Rectal smooth muscle tissue (tissue), 1 donor: ENCODE results near the gene EIF2B4.
"Not testable (repeated sequence)": the region's sequence is repeated elsewhere in the genome, so short reads cannot be mapped to it uniquely, and the experiment has no call there.

Experiments
- H3K27ac ChIP-seq: one replicate; pipeline ENCODE4 v1.7.0; 2013; ENCODE audit warnings: low read depth, low read length, inconsistent platforms
- H3K27me3 ChIP-seq: one replicate; pipeline ENCODE4 v1.7.0; 2013; ENCODE audit warnings: low read length; ENCODE audit not compliant: control insufficient read depth, insufficient read depth
- H3K36me3 ChIP-seq: one replicate; pipeline ENCODE4 v1.7.0; 2013; ENCODE audit warnings: low read length; ENCODE audit not compliant: control insufficient read depth, insufficient read depth
- H3K4me1 ChIP-seq: one replicate; pipeline ENCODE4 v1.7.0; 2013; ENCODE audit warnings: low read length; ENCODE audit not compliant: control insufficient read depth, insufficient read depth
- H3K4me3 ChIP-seq: one replicate; pipeline ENCODE4 v1.7.0; 2013; ENCODE audit warnings: low read length
- H3K9ac ChIP-seq: one replicate; pipeline ENCODE4 v1.7.0; 2013; ENCODE audit warnings: low read length

EIF2B4 gene

GRCh38 chr2:27373567-27373966 lies 3.4 kb upstream of the EIF2B4 start:
- Histone ChIP-seq H3K9ac (no peak overlapping the region), H3K27ac (no peak overlapping the region), H3K27me3 (no peaks in the 10 kb centered on the region), H3K36me3 (peaks cover 40% of the 10 kb centered on the region), H3K4me1 (peaks cover 15% of the 10 kb centered on the region), H3K4me3 (no peak overlapping the region)

- H3K4me1 ChIP-seq, result peaks cover 15% of the 10 kb centered on the region
- H3K27ac ChIP-seq, result no peak overlapping the region
- H3K36me3 ChIP-seq, result peaks cover 41% of the 10 kb centered on the region
- H3K9ac ChIP-seq, result no peak overlapping the region
- H3K27me3 ChIP-seq, result no peaks in the 10 kb centered on the region
- H3K4me3 ChIP-seq, result no peak overlapping the region
Observed at GRCh38 chr2:27372937-27373336, 2.8 kb upstream of the EIF2B4 start.

DNA sequence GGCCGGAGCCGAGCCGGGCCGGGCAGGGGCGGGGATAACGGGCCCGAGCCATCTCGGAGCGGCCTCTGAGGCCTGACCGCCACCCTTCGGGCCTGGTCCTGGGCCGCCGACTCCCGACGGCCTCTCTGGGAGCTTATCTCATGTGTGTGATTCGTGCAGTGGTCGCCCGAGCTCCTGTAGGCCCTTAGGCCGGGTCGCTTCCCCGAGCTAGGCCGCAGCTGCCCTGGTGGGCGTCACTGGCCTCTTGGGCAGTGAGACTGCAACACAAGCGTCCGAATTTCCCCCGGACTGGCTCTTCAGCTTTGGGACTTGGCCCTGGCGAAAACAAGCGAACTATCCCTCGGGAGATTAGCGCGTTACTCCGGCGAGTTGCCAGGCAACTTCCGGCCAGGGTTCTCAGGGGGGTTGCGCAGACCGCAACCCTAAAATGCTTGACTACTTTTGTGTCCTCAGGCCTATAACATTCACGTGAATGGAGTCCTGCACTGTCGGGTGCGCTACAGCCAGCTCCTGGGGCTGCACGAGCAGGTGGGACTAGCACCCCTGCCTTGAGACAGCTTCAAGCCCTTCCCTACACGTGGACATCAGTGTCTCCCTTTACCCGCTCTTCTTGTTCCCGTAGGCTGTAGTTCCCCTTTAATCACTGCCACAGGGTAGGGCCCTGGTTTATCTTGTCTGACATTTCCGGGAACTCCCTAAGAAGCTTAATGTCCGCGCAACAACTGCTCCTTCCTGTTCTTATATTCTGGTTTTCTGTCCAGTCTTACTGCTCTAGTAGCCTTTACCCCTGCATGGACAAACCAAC lies 880 bp upstream of the EIF2B4 start:
- peak overlapping the region; percentile 93 for H3K4me3 ChIP-seq
- H3K36me3 ChIP-seq, result peaks cover 36% of the 10 kb centered on the region
- no peaks in the 10 kb centered on the region for H3K27me3 ChIP-seq
- peak overlapping the region; percentile 86 for H3K27ac ChIP-seq
- peaks cover 15% of the 10 kb centered on the region for H3K4me1 ChIP-seq
- H3K9ac ChIP-seq, result peak overlapping the region; percentile 50

- Histone ChIP-seq H3K36me3 (peaks cover 34% of the 10 kb centered on the region), H3K27me3 (no peaks in the 10 kb centered on the region), H3K27ac (peak overlapping the region; percentile 90), H3K4me1 (peaks cover 15% of the 10 kb centered on the region), H3K9ac (peak overlapping the region; percentile 74), H3K4me3 (peak overlapping the region; percentile 81)
Observed at GRCh38 chr2:27369471-27370025, 590 bp downstream of the EIF2B4 start.

- H3K9ac ChIP-seq, result no peak overlapping the region
- H3K4me1 ChIP-seq, result peaks cover 1% of the 10 kb centered on the region
- peaks cover 30% of the 10 kb centered on the region for H3K36me3 ChIP-seq
- no peak overlapping the region for H3K4me3 ChIP-seq
- H3K27me3 ChIP-seq, result no peaks in the 10 kb centered on the region
- no peak overlapping the region for H3K27ac ChIP-seq
Observed at GRCh38 chr2:27363933-27364332, 6.2 kb downstream of the EIF2B4 start.

DNA sequence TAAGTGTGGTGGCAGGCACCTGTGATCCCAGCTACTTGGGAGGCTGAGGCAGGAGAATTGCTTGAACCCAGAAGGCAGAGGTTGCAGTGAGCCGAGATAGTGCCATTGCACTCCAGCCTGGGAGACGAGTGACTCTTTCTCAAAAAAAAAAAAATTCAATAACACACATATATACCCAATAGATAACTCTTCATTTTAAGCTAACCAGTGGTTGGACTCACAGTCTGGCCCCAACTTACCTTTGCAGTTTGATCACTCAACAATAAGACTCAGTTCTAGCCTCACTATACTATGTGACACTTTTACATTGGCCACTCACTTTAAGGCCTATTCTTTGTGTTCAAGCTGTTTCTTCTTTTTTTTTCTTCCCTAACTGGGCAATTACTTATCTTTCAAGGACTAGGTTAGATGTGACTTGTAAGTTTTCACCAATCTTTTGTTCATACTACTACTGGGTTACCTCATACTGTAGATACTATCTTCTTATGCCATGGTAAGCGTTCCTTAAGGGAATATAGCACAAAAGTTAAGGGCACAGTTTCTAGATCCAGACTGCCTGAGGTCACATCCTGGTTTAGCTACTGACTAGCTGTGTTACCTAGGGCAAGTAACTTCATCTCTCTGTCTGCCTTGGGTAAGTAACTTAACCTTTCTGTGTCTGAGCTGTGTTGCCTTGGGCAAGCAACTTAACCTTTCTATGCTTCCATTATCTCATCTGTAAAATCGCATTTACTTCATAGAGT lies 7.3 kb downstream of the EIF2B4 start:
- Histone ChIP-seq H3K27me3 (no peaks in the 10 kb centered on the region), H3K27ac (no peak overlapping the region), H3K36me3 (peaks cover 25% of the 10 kb centered on the region), H3K4me3 (no peak overlapping the region), H3K9ac (no peak overlapping the region), H3K4me1 (peaks cover 4% of the 10 kb centered on the region)

DNA sequence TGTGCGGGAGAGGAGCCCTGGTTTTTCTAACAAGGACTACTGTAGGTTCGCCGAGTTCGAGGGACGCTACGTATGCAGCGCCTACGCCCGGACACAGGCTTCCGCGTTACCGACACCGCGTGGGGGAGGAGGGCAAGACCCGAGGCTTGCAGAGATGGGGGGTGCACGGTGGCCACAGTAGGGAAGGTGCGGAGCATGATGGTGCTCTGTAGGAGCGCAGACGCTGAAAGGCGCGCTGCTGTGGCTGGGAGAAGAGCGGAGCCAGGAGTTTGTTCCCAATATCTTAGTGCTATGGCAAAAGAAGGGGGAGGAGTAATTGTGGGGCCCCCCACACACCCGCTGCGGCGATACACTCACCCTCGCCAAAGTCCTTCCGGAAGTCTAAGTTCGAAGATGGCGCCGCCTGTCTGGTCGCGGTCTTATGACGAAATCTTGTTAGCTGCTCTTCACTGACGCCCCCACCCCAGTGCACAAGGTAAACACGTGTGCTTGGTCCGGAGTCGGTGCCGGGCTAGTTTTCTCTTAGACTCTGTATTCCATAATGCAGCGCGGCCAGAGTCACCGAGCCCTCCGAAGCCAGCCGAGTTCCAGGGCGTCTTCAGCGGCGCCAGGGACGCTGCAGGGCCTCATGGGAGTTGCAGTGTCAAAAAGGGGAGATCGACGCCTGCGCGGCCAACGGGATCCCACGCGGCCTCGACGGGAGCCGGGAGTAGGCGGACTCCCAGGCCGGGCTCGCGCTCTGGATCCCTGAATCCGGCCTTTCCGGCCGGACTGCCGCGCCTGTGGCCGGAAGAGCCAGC lies 13.6 kb downstream of the EIF2B4 start, which contains the start of gene GTF3C2:
GTF3C2 (minus strand) TSS at position 383 of the 800 bp plus-strand sequence. CDS start 13,210 bp downstream, outside the sequence.
- peaks cover 12% of the 10 kb centered on the region for H3K4me1 ChIP-seq
- peak within 1 kb of the TSS; percentile 98 for H3K4me3 ChIP-seq
- H3K27ac ChIP-seq, result peak within 1 kb of the TSS; percentile 84
- no peaks in the 10 kb centered on the region for H3K36me3 ChIP-seq
- H3K27me3 ChIP-seq, result no peaks in the 10 kb centered on the region
- H3K9ac ChIP-seq, result peak within 1 kb of the TSS; percentile 86

DNA sequence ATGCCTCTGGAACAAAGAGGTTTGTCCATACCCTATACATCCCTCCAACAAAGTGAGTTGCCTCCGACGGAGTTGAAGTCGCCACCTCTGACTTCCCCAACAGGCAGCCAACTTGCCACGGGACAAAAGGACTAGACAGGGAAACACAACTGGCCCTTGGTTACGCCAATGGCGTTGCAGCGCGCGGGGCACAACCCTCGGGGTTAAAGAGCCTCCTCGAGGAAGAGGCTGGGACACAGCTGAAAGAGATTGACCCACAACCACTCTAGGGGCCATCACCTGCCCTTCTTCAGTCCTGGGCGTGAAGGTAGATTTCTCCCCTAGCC lies 14.1 kb downstream of the EIF2B4 start:
- no peaks in the 10 kb centered on the region for H3K36me3 ChIP-seq
- H3K4me3 ChIP-seq, result peak overlapping the region; percentile 98
- peaks cover 12% of the 10 kb centered on the region for H3K4me1 ChIP-seq

DNA sequence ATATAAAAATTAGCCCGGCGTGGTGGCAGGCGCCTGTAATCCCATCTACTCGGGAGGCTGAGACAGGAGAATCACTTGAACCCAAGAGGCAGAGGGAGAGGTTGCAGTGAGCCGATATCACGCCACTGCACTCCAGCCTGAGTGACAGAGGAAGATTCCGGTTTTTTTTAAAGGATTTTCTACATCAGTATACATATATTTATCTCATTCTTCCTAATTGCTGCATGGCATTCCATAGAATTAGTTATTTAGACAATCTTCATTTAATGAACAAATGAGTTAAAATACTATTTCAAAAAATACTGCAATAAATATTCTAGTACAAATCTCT lies 15.6 kb downstream of the EIF2B4 start:
- H3K9ac ChIP-seq, result no peak overlapping the region
- H3K27ac ChIP-seq, result no peak overlapping the region
- no peak overlapping the region for H3K4me3 ChIP-seq
- peaks cover 12% of the 10 kb centered on the region for H3K4me1 ChIP-seq
- H3K27me3 ChIP-seq, result no peaks in the 10 kb centered on the region
- no peaks in the 10 kb centered on the region for H3K36me3 ChIP-seq

More for the DNA sequence above, 14.1 kb downstream of the EIF2B4 start:
- no peaks in the 10 kb centered on the region for H3K27me3 ChIP-seq
- H3K9ac ChIP-seq, result peak overlapping the region; percentile 86
- peak overlapping the region; percentile 84 for H3K27ac ChIP-seq

- no peak overlapping the region for H3K27ac ChIP-seq
- no peak overlapping the region for H3K9ac ChIP-seq
- peaks cover 12% of the 10 kb centered on the region for H3K4me1 ChIP-seq
Observed at GRCh38 chr2:27353762-27354596, 16.2 kb downstream of the EIF2B4 start.

DNA sequence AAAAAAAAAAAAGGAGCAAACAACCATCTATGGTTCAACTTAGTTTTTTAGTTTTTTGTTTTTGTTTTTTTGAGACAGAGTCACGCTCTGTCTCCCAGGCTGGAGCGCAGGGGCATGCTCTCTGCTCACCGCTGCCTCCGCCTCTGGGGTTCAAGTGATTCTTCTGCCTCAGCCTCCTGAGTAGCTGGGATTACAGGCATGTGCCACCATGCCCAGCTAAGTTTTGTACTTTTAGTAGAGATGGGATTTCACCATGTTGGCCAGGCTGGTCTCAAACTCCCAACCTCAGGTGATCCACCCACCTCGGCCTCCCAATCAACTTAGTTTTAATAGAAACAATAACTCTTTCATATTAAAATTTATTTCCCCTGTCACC lies 16.8 kb downstream of the EIF2B4 start:
- not testable (repeated sequence) for H3K27ac ChIP-seq, H3K4me3 ChIP-seq, H3K9ac ChIP-seq, H3K36me3 ChIP-seq, H3K27me3 ChIP-seq
- H3K4me1 ChIP-seq, result peaks cover 12% of the 10 kb centered on the region

More at GRCh38 chr2:27353762-27354596, 16.2 kb downstream of the EIF2B4 start:
- no peak overlapping the region for H3K4me3 ChIP-seq
- no peaks in the 10 kb centered on the region for H3K36me3 ChIP-seq
- no peaks in the 10 kb centered on the region for H3K27me3 ChIP-seq
